SK-N-SH (cell line): ENCODE measurements around the gene SLC44A2. TPM values are rescaled to one million over a fixed set of nuclear protein-coding genes. Genes with fewer than 3 reads are reported as not detected.

Experiments
- CTCF ChIA-PET: fragments of 300-600, 350-600 bp; formaldehyde crosslinking; extraction: SDS; loops from one replicate; lab custom pipeline; 2021; lab: Yijun Ruan, JAX
- POLR2A ChIA-PET: fragments of 350-600 bp; sonication (Branson Sonifier 250); formaldehyde crosslinking; extraction: SDS; loops from one replicate; lab custom pipeline; 2020; ENCODE audit warnings: antibody characterized with exemption, inconsistent platforms; lab: Yijun Ruan, JAX
- DNase-seq: peaks from one replicate; pipeline ENCODE4 v3.0.0; 2012
- H2AFZ ChIP-seq: fragments of 200-600 bp; sonication (generic); 2 replicates; pipeline ENCODE4 v1.8.1; 2016; ENCODE audit warnings: antibody characterized with exemption, mild to moderate bottlenecking, low read depth
- H3F3A ChIP-seq: fragments of 200-600 bp; sonication (generic); replicated peaks from 2 replicates; pipeline ENCODE3; 2016; ENCODE audit warnings: antibody characterized with exemption, mild to moderate bottlenecking; ENCODE audit not compliant: insufficient read depth
- H3K27ac ChIP-seq, 2 experiments: fragments of 200-500 bp in 1 of 2; fragments of 200-600 bp in 1 of 2; sonication (Bioruptor generic) in 1 of 2; sonication (generic), shearing (Covaris generic) in 1 of 2; 2 replicates each; pipeline versions ENCODE4 v1.5.1 to v1.6.1; 2014 to 2016; ENCODE audit warnings: low read depth in 2 of 2, inconsistent platforms in 1 of 2, low read length in 1 of 2, mild to moderate bottlenecking in 1 of 2, mixed read lengths in 1 of 2
- H3K27me3 ChIP-seq: fragments of 200-600 bp; sonication (generic), shearing (Covaris generic); 2 replicates; pipeline ENCODE4 v1.6.1; 2016; ENCODE audit warnings: mixed run types; ENCODE audit not compliant: insufficient read depth
- H3K36me3 ChIP-seq, 2 experiments: fragments of 200-500 bp in 1 of 2; fragments of 200-600 bp in 1 of 2; sonication (Bioruptor generic) in 1 of 2; sonication (generic) in 1 of 2; replicated peaks in 1 of 2; 2 replicates each; pipeline versions ENCODE3 to v1.5.1; 2014 to 2016; ENCODE audit warnings: low read length in 1 of 2, mild to moderate bottlenecking in 1 of 2; ENCODE audit not compliant: insufficient read depth in 2 of 2, control insufficient read depth in 1 of 2
- H3K4me1 ChIP-seq, 2 experiments: fragments of 200-500 bp in 1 of 2; fragments of 200-600 bp in 1 of 2; sonication (Bioruptor generic) in 1 of 2; sonication (generic), shearing (Covaris generic) in 1 of 2; 2 replicates each; pipeline versions ENCODE4 v1.5.1 to v1.6.1; 2014 to 2016; ENCODE audit warnings: low read depth in 1 of 2, low read length in 1 of 2, mixed run types in 1 of 2; ENCODE audit not compliant: insufficient read depth in 2 of 2, control insufficient read depth in 1 of 2
- H3K4me2 ChIP-seq: fragments of 200-600 bp; sonication (generic), shearing (Covaris generic); 2 replicates; pipeline ENCODE4 v1.6.1; 2017; ENCODE audit warnings: mixed run types
- H3K4me3 ChIP-seq, 2 experiments: fragments of 200-500 bp in 1 of 2; fragments of 200-600 bp in 1 of 2; sonication (Bioruptor generic) in 1 of 2; sonication (generic), shearing (Covaris generic) in 1 of 2; 2 replicates each; pipeline versions ENCODE4 v1.5.1 to v1.8.1; 2014 to 2016; ENCODE audit warnings: low read depth in 2 of 2, inconsistent platforms in 1 of 2, low read length in 1 of 2, mild to moderate bottlenecking in 1 of 2, mixed read lengths in 1 of 2, moderate library complexity in 1 of 2
- H3K79me2 ChIP-seq: fragments of 200-600 bp; sonication (generic); 2 replicates; pipeline ENCODE4 v1.8.1; 2017; ENCODE audit warnings: mild to moderate bottlenecking; ENCODE audit not compliant: insufficient read depth
- H3K9ac ChIP-seq: fragments of 200-600 bp; sonication (generic); 2 replicates; pipeline ENCODE4 v1.6.1; 2017; ENCODE audit warnings: mixed run types
- H3K9me2 ChIP-seq: fragments of 200-600 bp; sonication (generic); 2 replicates; pipeline ENCODE4 v1.6.1; 2017; ENCODE audit warnings: mixed run types
- H3K9me3 ChIP-seq: fragments of 200-600 bp; sonication (generic); 2 replicates; pipeline ENCODE4 v1.6.1; 2017; ENCODE audit warnings: mixed run types, mild to moderate bottlenecking, moderate library complexity
- H4K20me1 ChIP-seq: fragments of 200-600 bp; sonication (generic); 2 replicates; pipeline ENCODE4 v1.6.1; 2017; ENCODE audit warnings: mild to moderate bottlenecking, mixed run types; ENCODE audit not compliant: insufficient read depth
- CTCF ChIP-seq: fragments of 200-600 bp; sonication (generic); IDR thresholded peaks from 2 replicates; pipeline ENCODE4 v1.6.1; 2017; ENCODE audit warnings: antibody characterized with exemption, mild to moderate bottlenecking, moderate library complexity
- EP300 ChIP-seq, 2 experiments: IDR thresholded peaks; 2 replicates each; pipeline versions ENCODE4 v1.4.0 to v1.6.1; 2012; ENCODE audit warnings: borderline replicate concordance in 1 of 2, low read depth in 1 of 2, low read length in 1 of 2
- FOXM1 ChIP-seq: IDR thresholded peaks from 2 replicates; pipeline ENCODE4 v1.4.0; 2012; ENCODE audit warnings: low read depth, mild to moderate bottlenecking
- GATA2 ChIP-seq: sonication (generic); formaldehyde crosslinking; IDR thresholded peaks from 2 replicates; pipeline ENCODE4 v1.5.0; 2020; ENCODE audit warnings: mild to moderate bottlenecking, missing genetic modification reagents
- IRF3 ChIP-seq: fragments of 150-350 bp; IDR thresholded peaks from 2 replicates; pipeline ENCODE4 v1.6.1; 2016; ENCODE audit warnings: mild to moderate bottlenecking, low read depth, low read length
- PBX3 ChIP-seq: IDR thresholded peaks from 2 replicates; pipeline ENCODE4; 2012
- POLR2AphosphoS5 ChIP-seq: IDR thresholded peaks from 2 replicates; pipeline ENCODE4 v1.6.1; 2012; ENCODE audit warnings: low read depth, low read length
- RFX5 ChIP-seq: IDR thresholded peaks from 2 replicates; pipeline ENCODE4 v1.6.1; 2012; ENCODE audit warnings: mild to moderate bottlenecking, improper control_type of control experiment, low read length
- TEAD4 ChIP-seq: IDR thresholded peaks from 2 replicates; pipeline ENCODE4 v1.4.0; 2012; ENCODE audit warnings: mild to moderate bottlenecking, borderline replicate concordance; ENCODE audit not compliant: insufficient read depth
- USF2 ChIP-seq: fragments of 150-350 bp; IDR thresholded peaks from 2 replicates; pipeline ENCODE4 v1.6.1; 2017; ENCODE audit warnings: antibody characterized with exemption, low read length, low read depth, borderline replicate concordance
- YY1 ChIP-seq: IDR thresholded peaks from 2 replicates; pipeline ENCODE4 v1.4.0; 2012; ENCODE audit warnings: low read depth, mild to moderate bottlenecking
- WGBS: methylation state at CpG from one replicate; pipeline ENCODE4 v1.1.6; 2017; ENCODE audit warnings: low lambda C conversion rate; 5-methylcytosine and 5-hydroxymethylcytosine counted together
- polyA plus RNA-seq, 3 experiments: library from polyadenylated mRNA; depleted of rRNA; stranded (reverse); fragments of >200 nt; gene quantifications; 2 replicates each; pipeline ENCODE4 v1.2.3, GENCODE V29; 2012

The SLC44A2 gene
- polyA plus RNA-seq, 1 of the 3 experiments (the other 2 are of a cell fraction) = 61.4 TPM

GRCh38 chr19:10648360-10648759 lies 23.0 kb downstream of the SLC44A2 start (continued):
- TF ChIP-seq USF2 = no peak
- no peak for TF ChIP-seq IRF3

- Histone ChIP-seq H3K4me2 (no peak overlapping the region), H2AFZ (no peak overlapping the region)
- no peak for DNase-seq
- TF ChIP-seq POLR2AphosphoS5 (no peak), CTCF (no peak), PBX3 (no peak), EP300 (IDR thresholded peaks at IDR 0.05; ENCODE audit: borderline replicate concordance in 1 of 2, low read depth in 1 of 2, low read length in 1 of 2) (no peak), FOXM1 (no peak), RFX5 (no peak), GATA2 (CRISPR knock-in tag) (no peak), TEAD4 (no peak), YY1 (no peak)
- TF ChIP-seq, all 33 proteins: peak for 0
- Histone ChIP-seq H3K79me2 (peaks cover 35% of the 10 kb centered on the region), H3K9ac (no peak overlapping the region), H3K4me3 (no peak overlapping the region), H3K27me3 (no peaks in the 10 kb centered on the region), H3K9me3 (no peaks in the 10 kb centered on the region), H3F3A (peaks cover 18% of the 10 kb centered on the region), H3K36me3 (peaks cover 0 to 9% of the 10 kb centered on the region in 2 experiments), H3K9me2 (no peaks in the 10 kb centered on the region), H3K4me1 (peaks cover 0 to 9% of the 10 kb centered on the region in 2 experiments; a peak in 3 of 4 replicates), H4K20me1 (peaks cover 22% of the 10 kb centered on the region), H3K27ac (no peak overlapping the region)
- WGBS = 98% methylated on average over 4 of the region's 4 CpGs
- POLR2A ChIA-PET = no interaction called here
- CTCF ChIA-PET = interaction anchor here (0.6 to 15.7 kb wide), 5 partner anchors 22 to 226 kb away, joined by 3 to 330 read pairs (median 4); no protein-coding TSS in a partner anchor
These were observed 26.5 kb downstream of the SLC44A2 start for GRCh38 chr19:10651851-10652250.
